Measurements from ENCODE around the gene AGPAT4. TPM values are rescaled to one million over a fixed set of nuclear protein-coding genes. Genes with fewer than 3 reads are reported as not detected.

Gene AGPAT4
- total RNA-seq, 4 donors from 2014 or later = 0.36 to 0.61 (median 0.53) TPM

- no peak for ATAC-seq
Observed at GRCh38 chr6:161303628-161304340, 29.9 kb upstream of the AGPAT4 start.

GRCh38 chr6:161302949-161303348, 29.1 kb upstream of the AGPAT4 start:
- DNase-seq = no peak
- Histone ChIP-seq H3K27ac (no peak overlapping the region), H3K9me3 (no peaks in the 10 kb centered on the region), H3K27me3 (no peaks in the 10 kb centered on the region), H3K4me1 (no peaks in the 10 kb centered on the region), H3K36me3 (no peaks in the 10 kb centered on the region), H3K4me3 (no peak overlapping the region)
- intact Hi-C loops (cut with DNase I; ENCODE audit: low total_unique reads) (no loop called here), in situ Hi-C loops (cut with MboI; ENCODE audit: low sequenced_read_pairs in 4 of 4) (no loop called here)
- TF ChIP-seq POLR2A (IDR thresholded peaks at IDR 0.05) (no peak), CTCF (IDR thresholded peaks at IDR 0.05 in 4 of 5, conservative IDR thresholded peaks at IDR 0.05 in 1 of 5) (no peak)
- ATAC-seq = no peak

More at GRCh38 chr6:161303628-161304340, 29.9 kb upstream of the AGPAT4 start:
- Histone ChIP-seq H3K4me3 (no peak overlapping the region), H3K36me3 (no peaks in the 10 kb centered on the region), H3K27ac (no peak overlapping the region), H3K27me3 (no peaks in the 10 kb centered on the region), H3K4me1 (no peaks in the 10 kb centered on the region), H3K9me3 (no peaks in the 10 kb centered on the region)
- no peak for TF ChIP-seq POLR2A (IDR thresholded peaks at IDR 0.05)
- no peak for TF ChIP-seq CTCF (IDR thresholded peaks at IDR 0.05 in 4 of 5, conservative IDR thresholded peaks at IDR 0.05 in 1 of 5)
- no peak for DNase-seq
- intact Hi-C loops (cut with DNase I; ENCODE audit: low total_unique reads) = no loop called here
- in situ Hi-C loops (cut with MboI; ENCODE audit: low sequenced_read_pairs in 4 of 4) = no loop called here

- no peak overlapping the region for H3K27ac ChIP-seq
- DNase-seq (peak in 1 of 2 donors; percentile 13), ATAC-seq (no peak)
- H3K4me3 ChIP-seq = no peak overlapping the region
- no peaks in the 10 kb centered on the region for H3K27me3 ChIP-seq
- H3K4me1 ChIP-seq = no peaks in the 10 kb centered on the region
- H3K36me3 ChIP-seq = no peaks in the 10 kb centered on the region
- TF ChIP-seq POLR2A (IDR thresholded peaks at IDR 0.05) (no peak), CTCF (IDR thresholded peaks at IDR 0.05 in 4 of 5, conservative IDR thresholded peaks at IDR 0.05 in 1 of 5) (no peak)
- no peaks in the 10 kb centered on the region for H3K9me3 ChIP-seq
- in situ Hi-C loops (cut with MboI; ENCODE audit: low sequenced_read_pairs in 4 of 4) = no loop called here
- intact Hi-C loops (cut with DNase I; ENCODE audit: low total_unique reads) = no loop called here
Observed at GRCh38 chr6:161301338-161301737, 27.5 kb upstream of the AGPAT4 start.

- ATAC-seq = no peak
- in situ Hi-C loops (cut with MboI; ENCODE audit: low sequenced_read_pairs in 4 of 4) = no loop called here
- intact Hi-C loops (cut with DNase I; ENCODE audit: low total_unique reads) = no loop called here
Observed at GRCh38 chr6:161300823-161301222, 27.0 kb upstream of the AGPAT4 start.

More at GRCh38 chr6:161300823-161301222, 27.0 kb upstream of the AGPAT4 start:
- Histone ChIP-seq H3K9me3 (no peaks in the 10 kb centered on the region), H3K27me3 (no peaks in the 10 kb centered on the region), H3K4me3 (no peak overlapping the region), H3K27ac (no peak overlapping the region), H3K4me1 (no peaks in the 10 kb centered on the region), H3K36me3 (no peaks in the 10 kb centered on the region)
- TF ChIP-seq POLR2A (IDR thresholded peaks at IDR 0.05) = no peak
- no peak for TF ChIP-seq CTCF (IDR thresholded peaks at IDR 0.05 in 4 of 5, conservative IDR thresholded peaks at IDR 0.05 in 1 of 5)
- DNase-seq = no peak
